H9 (cell line): ENCODE measurements around the gene CD80. TPM values are rescaled to one million over a fixed set of nuclear protein-coding genes. Genes with fewer than 3 reads are reported as not detected.

ENCODE experiments used
- DNase-seq: peaks from one replicate; pipeline ENCODE4 v3.0.0-alpha.2; 2017
- H2AFZ ChIP-seq: one replicate; pipeline ENCODE4 v1.6.1; 2013; ENCODE audit warnings: mild to moderate bottlenecking, low read length, control low read depth, moderate library complexity
- H2AK5ac ChIP-seq: 2 replicates; pipeline ENCODE4 v1.6.1; 2013; ENCODE audit warnings: low read length, control low read depth, mixed read lengths; ENCODE audit not compliant: insufficient read length
- H2BK120ac ChIP-seq: one replicate; pipeline ENCODE4 v1.6.1; 2013; ENCODE audit warnings: low read depth, mild to moderate bottlenecking, low read length, control low read depth, inconsistent platforms; ENCODE audit not compliant: poor library complexity, severe bottlenecking
- H2BK12ac ChIP-seq: 2 replicates; pipeline ENCODE4 v1.6.1; 2013; ENCODE audit warnings: low read length, control low read depth, mixed read lengths, low read depth; ENCODE audit not compliant: insufficient read length
- H2BK15ac ChIP-seq: 2 replicates; pipeline ENCODE4 v1.6.1; 2013; ENCODE audit warnings: low read depth, low read length, control low read depth
- H2BK20ac ChIP-seq: one replicate; pipeline ENCODE4 v1.6.1; 2013; ENCODE audit warnings: low read depth, mild to moderate bottlenecking, low read length, control low read depth, inconsistent platforms; ENCODE audit not compliant: poor library complexity, severe bottlenecking
- H2BK5ac ChIP-seq: 2 replicates; pipeline ENCODE4 v1.6.1; 2013; ENCODE audit warnings: low read length, control low read depth, mixed read lengths; ENCODE audit not compliant: insufficient read length
- H3K14ac ChIP-seq: 2 replicates; pipeline ENCODE4 v1.6.1; 2013; ENCODE audit warnings: low read length, control low read depth; ENCODE audit not compliant: insufficient read depth
- H3K18ac ChIP-seq: 2 replicates; pipeline ENCODE4 v1.6.1; 2013; ENCODE audit warnings: low read depth, mild to moderate bottlenecking, mixed read lengths, low read length, control low read depth; ENCODE audit not compliant: insufficient read length
- H3K23ac ChIP-seq: 2 replicates; pipeline ENCODE4 v1.6.1; 2013; ENCODE audit warnings: low read length, control low read depth, mixed read lengths, low read depth; ENCODE audit not compliant: insufficient read length
- H3K23me2 ChIP-seq: 2 replicates; pipeline ENCODE4 v1.6.1; 2013; ENCODE audit warnings: low read depth, mild to moderate bottlenecking, mixed read lengths, low read length, control low read depth; ENCODE audit not compliant: insufficient read length, poor library complexity, severe bottlenecking
- H3K27ac ChIP-seq: 2 replicates; pipeline ENCODE4 v1.5.1; 2013; ENCODE audit warnings: low read length, control low read depth, mixed read lengths, low read depth; ENCODE audit not compliant: insufficient read length
- H3K27me3 ChIP-seq: 2 replicates; pipeline ENCODE4 v1.6.1; 2013; ENCODE audit warnings: low read length, control low read depth, inconsistent platforms; ENCODE audit not compliant: insufficient read depth
- H3K4ac ChIP-seq: 2 replicates; pipeline ENCODE4 v1.6.1; 2013; ENCODE audit warnings: low read depth, mild to moderate bottlenecking, control low read depth, inconsistent platforms, low read length, moderate library complexity
- H3K4me1 ChIP-seq: 2 replicates; pipeline ENCODE4 v1.6.1; 2013; ENCODE audit warnings: low read length, control low read depth, inconsistent platforms; ENCODE audit not compliant: insufficient read depth
- H3K4me2 ChIP-seq: 2 replicates; pipeline ENCODE4 v1.6.1; 2013; ENCODE audit warnings: low read length, control low read depth, mixed read lengths; ENCODE audit not compliant: insufficient read length, insufficient read depth
- H3K56ac ChIP-seq: 2 replicates; pipeline ENCODE4 v1.6.1; 2013; ENCODE audit warnings: low read depth, mild to moderate bottlenecking, mixed read lengths, low read length, control low read depth; ENCODE audit not compliant: insufficient read length
- H3K79me1 ChIP-seq: 2 replicates; pipeline ENCODE4 v1.6.1; 2013; ENCODE audit warnings: low read depth, mild to moderate bottlenecking, moderate library complexity, low read length, control low read depth, inconsistent platforms; ENCODE audit not compliant: insufficient read depth, poor library complexity, severe bottlenecking
- H3K79me2 ChIP-seq: 2 replicates; pipeline ENCODE4 v1.6.1; 2013; ENCODE audit warnings: low read length, control low read depth, inconsistent platforms; ENCODE audit not compliant: insufficient read depth
- H3K9ac ChIP-seq: 2 replicates; pipeline ENCODE4 v1.6.1; 2013; ENCODE audit warnings: low read length, control low read depth, mixed read lengths; ENCODE audit not compliant: insufficient read length; ENCODE audit errors: extremely low read depth
- H3K9me3 ChIP-seq: one replicate; pipeline ENCODE4 v1.6.1; 2013; ENCODE audit warnings: low read depth, low read length, inconsistent platforms; ENCODE audit not compliant: control insufficient read depth
- H3T11ph ChIP-seq: one replicate; pipeline ENCODE4 v1.6.1; 2013; ENCODE audit warnings: mild to moderate bottlenecking, low read length, control low read depth, inconsistent platforms
- H4K20me1 ChIP-seq: one replicate; pipeline ENCODE4 v1.6.1; 2013; ENCODE audit not compliant: control insufficient read depth, insufficient read length, insufficient read depth
- H4K5ac ChIP-seq: 2 replicates; pipeline ENCODE4 v1.6.1; 2013; ENCODE audit warnings: low read depth, mild to moderate bottlenecking, mixed read lengths, low read length, control low read depth; ENCODE audit not compliant: insufficient read length
- H4K8ac ChIP-seq: replicated peaks from 2 replicates; pipeline ENCODE4 v1.6.1; 2013; ENCODE audit warnings: low read length, control low read depth, mixed read lengths, low read depth; ENCODE audit not compliant: insufficient read length
- H4K91ac ChIP-seq: 2 replicates; pipeline ENCODE4 v1.6.1; 2013; ENCODE audit warnings: low read depth, mild to moderate bottlenecking, moderate library complexity, mixed read lengths, low read length, control low read depth; ENCODE audit not compliant: insufficient read length
- H3K27ac Mint-ChIP-seq, 3 experiments: 2 replicates in 2 of 3; 3 replicates in 1 of 3; pipeline ENCODE4 v1.8.0; 2020 to 2021; ENCODE audit warnings: mixed read lengths in 3 of 3, mild to moderate bottlenecking in 1 of 3, moderate library complexity in 1 of 3
- H3K27me3 Mint-ChIP-seq: 2 replicates; pipeline ENCODE4 v1.8.0; 2021; ENCODE audit warnings: low read depth, mild to moderate bottlenecking, moderate library complexity, mixed read lengths
- H3K36me3 Mint-ChIP-seq, 3 experiments: 2 replicates in 2 of 3; 3 replicates in 1 of 3; pipeline ENCODE4 v1.8.0; 2020 to 2021; ENCODE audit warnings: low read depth in 3 of 3, mixed read lengths in 3 of 3; ENCODE audit not compliant: insufficient read depth in 1 of 3
- H3K4me1 Mint-ChIP-seq, 2 experiments: 2 replicates each; pipeline ENCODE4 v1.8.0; 2020; ENCODE audit warnings: mixed read lengths in 2 of 2
- H3K4me3 Mint-ChIP-seq, 2 experiments: 2 replicates in 1 of 2; 3 replicates in 1 of 2; pipeline ENCODE4 v1.8.0; 2020 to 2021; ENCODE audit warnings: mild to moderate bottlenecking in 2 of 2, mixed read lengths in 2 of 2, moderate library complexity in 1 of 2
- H3K9me3 Mint-ChIP-seq, 2 experiments: 2 replicates in 1 of 2; 3 replicates in 1 of 2; pipeline ENCODE4 v1.8.0; 2020; ENCODE audit warnings: mild to moderate bottlenecking in 2 of 2, mixed read lengths in 2 of 2, moderate library complexity in 1 of 2
- WGBS: extraction: QIAGEN DNeasy Blood & Tissue Kit; methylation state at CpG from one replicate; pipeline ENCODE4 v1.1.7; 2013; ENCODE audit warnings: missing lambda C conversion rate, low lambda C conversion rate, mixed read lengths; ENCODE audit not compliant: insufficient read length; ENCODE audit errors: extremely low coverage; 5-methylcytosine and 5-hydroxymethylcytosine counted together
- total RNA-seq: library from RNA; stranded (reverse); gene quantifications from 2 replicates; pipeline ENCODE4 v1.2.1, GENCODE V29; 2021
- TF ChIP-seq, protein P1 (sequence below): fragments of 200-600 bp; sonication (generic); conservative IDR thresholded peaks from 3 replicates; pipeline ENCODE4 v1.8.0; 2021; ENCODE audit warnings: antibody characterized with exemption, mild to moderate bottlenecking

The CD80 gene
- total RNA-seq, 1 experiment from 2014 or later: not detected

DNA sequence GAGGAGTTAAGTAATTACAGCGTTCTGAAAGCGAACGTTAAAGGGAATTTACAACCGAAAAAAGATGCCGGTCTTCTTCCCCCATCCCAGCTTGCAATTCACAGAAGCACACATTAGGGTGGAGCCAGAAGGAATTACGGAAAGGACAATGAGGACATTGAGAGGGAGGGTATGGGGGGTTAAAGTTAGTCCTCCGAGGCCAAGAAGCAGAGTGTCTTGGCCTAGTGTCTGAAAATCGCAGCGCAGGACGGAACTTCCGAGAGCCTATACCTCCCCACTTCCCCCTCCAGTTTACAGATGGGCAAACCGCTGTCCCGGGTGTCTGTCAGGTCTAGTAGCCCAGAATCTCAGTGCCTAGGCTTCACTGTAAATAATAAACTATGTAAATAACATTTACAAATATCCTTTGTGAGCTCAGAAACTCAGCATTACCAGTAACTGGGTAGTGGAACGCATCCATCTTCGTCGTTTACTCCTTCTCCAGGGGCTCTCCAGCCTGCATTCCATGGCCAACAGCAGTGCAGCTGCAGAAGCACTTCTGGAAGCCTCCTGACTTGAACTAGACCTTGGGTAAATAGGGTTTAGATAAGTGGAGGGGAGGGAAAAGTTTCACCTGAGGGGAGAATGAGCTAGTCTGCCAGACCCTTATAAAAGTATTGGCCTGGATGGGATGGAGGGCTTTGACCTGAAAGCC is 20.8 kb upstream of the CD80 start:
- peaks cover 3% of the 10 kb centered on the region; the same call in 1 of the 2 replicates for H3K27me3 ChIP-seq
- H3K79me2 ChIP-seq: no peaks in the 10 kb centered on the region
- TF ChIP-seq, protein P1, sequence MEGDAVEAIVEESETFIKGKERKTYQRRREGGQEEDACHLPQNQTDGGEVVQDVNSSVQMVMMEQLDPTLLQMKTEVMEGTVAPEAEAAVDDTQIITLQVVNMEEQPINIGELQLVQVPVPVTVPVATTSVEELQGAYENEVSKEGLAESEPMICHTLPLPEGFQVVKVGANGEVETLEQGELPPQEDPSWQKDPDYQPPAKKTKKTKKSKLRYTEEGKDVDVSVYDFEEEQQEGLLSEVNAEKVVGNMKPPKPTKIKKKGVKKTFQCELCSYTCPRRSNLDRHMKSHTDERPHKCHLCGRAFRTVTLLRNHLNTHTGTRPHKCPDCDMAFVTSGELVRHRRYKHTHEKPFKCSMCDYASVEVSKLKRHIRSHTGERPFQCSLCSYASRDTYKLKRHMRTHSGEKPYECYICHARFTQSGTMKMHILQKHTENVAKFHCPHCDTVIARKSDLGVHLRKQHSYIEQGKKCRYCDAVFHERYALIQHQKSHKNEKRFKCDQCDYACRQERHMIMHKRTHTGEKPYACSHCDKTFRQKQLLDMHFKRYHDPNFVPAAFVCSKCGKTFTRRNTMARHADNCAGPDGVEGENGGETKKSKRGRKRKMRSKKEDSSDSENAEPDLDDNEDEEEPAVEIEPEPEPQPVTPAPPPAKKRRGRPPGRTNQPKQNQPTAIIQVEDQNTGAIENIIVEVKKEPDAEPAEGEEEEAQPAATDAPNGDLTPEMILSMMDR: peak; percentile 17; the same call in 1 of the 3 replicates
- H2BK120ac ChIP-seq: no peak overlapping the region
- H3K14ac ChIP-seq: peak overlapping the region; percentile 82; the same call in 1 of the 2 replicates
- H2AK5ac ChIP-seq: no peak overlapping the region
- no peaks in the 10 kb centered on the region for H4K20me1 ChIP-seq
- H3K4me1 ChIP-seq: peaks cover 3% of the 10 kb centered on the region
- H3K79me1 ChIP-seq: no peaks in the 10 kb centered on the region
- H3K4ac ChIP-seq: no peak overlapping the region
- H2BK12ac ChIP-seq: no peak overlapping the region
- H3K23me2 ChIP-seq: peaks cover 10% of the 10 kb centered on the region
- peak overlapping the region; percentile 27 for H4K5ac ChIP-seq
- H2BK15ac ChIP-seq: no peak overlapping the region
- DNase-seq: peak; percentile 44
- no peak overlapping the region for H3K56ac ChIP-seq
- Mint-ChIP-seq H3K9me3 (no peaks in the 10 kb centered on the region), H3K4me1 (peaks cover 8 to 17% of the 10 kb centered on the region in 2 experiments), H3K27me3 (peaks cover 15% of the 10 kb centered on the region), H3K4me3 (peak overlapping the region; percentile 83 to 91), H3K36me3 (peaks cover 0 to 4% (median 0%) of the 10 kb centered on the region in 3 experiments; a peak in 3 of 7 replicates), H3K27ac (peak overlapping the region; percentile 77 to 96 (median 89); a peak in 4 of 7 replicates)
- H3T11ph ChIP-seq: no peak overlapping the region
- H3K4me2 ChIP-seq: peak overlapping the region; percentile 88
- no peak overlapping the region for H2BK20ac ChIP-seq
- peak overlapping the region; percentile 58 for H3K18ac ChIP-seq
- no peaks in the 10 kb centered on the region for H3K9me3 ChIP-seq
- H2AFZ ChIP-seq: peak overlapping the region; percentile 72
- no peak overlapping the region for H3K23ac ChIP-seq
- H2BK5ac ChIP-seq: no peak overlapping the region
- no peak overlapping the region for H4K91ac ChIP-seq
- no peak overlapping the region for H3K27ac ChIP-seq
- H3K9ac ChIP-seq: peak overlapping the region; percentile 78
- WGBS: no CpG with 5 or more reads among the region's 16 CpGs
- H4K8ac ChIP-seq: no peak overlapping the region
